Measurements from ENCODE around the gene NRG2.

Gene NRG2

GRCh38 chr5:139982157-139982974, 60.7 kb downstream of the NRG2 start:
- no peaks in the 10 kb centered on the region for H3K36me3 ChIP-seq
- H3K4me3 ChIP-seq: no peak overlapping the region
- no peak for DNase-seq
- H3K9me3 ChIP-seq: no peaks in the 10 kb centered on the region
- no peak for TF ChIP-seq CTCF (IDR thresholded peaks at IDR 0.05)
- no peak overlapping the region for H3K27ac ChIP-seq
- intact Hi-C loops (cut with DNase I; ENCODE audit: low total_unique reads): no loop called here
- peaks cover 0 to 2% of the 10 kb centered on the region in 2 donors for H3K27me3 ChIP-seq
- H3K4me1 ChIP-seq: no peaks in the 10 kb centered on the region

- no peak overlapping the region for H3K27ac ChIP-seq
- H3K9me3 ChIP-seq: no peaks in the 10 kb centered on the region
- no peaks in the 10 kb centered on the region for H3K4me1 ChIP-seq
- intact Hi-C loops (cut with DNase I; ENCODE audit: low total_unique reads): no loop called here
- H3K36me3 ChIP-seq: no peaks in the 10 kb centered on the region
- no peak for TF ChIP-seq CTCF (IDR thresholded peaks at IDR 0.05)
- DNase-seq: no peak
- no peak overlapping the region for H3K4me3 ChIP-seq
- peaks cover 0 to 2% of the 10 kb centered on the region in 2 donors for H3K27me3 ChIP-seq
Observed at GRCh38 chr5:139980765-139981164, 62.3 kb downstream of the NRG2 start.

- Histone ChIP-seq H3K27me3 (peaks cover 0 to 2% of the 10 kb centered on the region in 2 donors), H3K27ac (no peak overlapping the region), H3K9me3 (no peaks in the 10 kb centered on the region), H3K4me1 (no peaks in the 10 kb centered on the region), H3K36me3 (no peaks in the 10 kb centered on the region), H3K4me3 (no peak overlapping the region)
- DNase-seq: no peak
- TF ChIP-seq CTCF (IDR thresholded peaks at IDR 0.05): no peak
- intact Hi-C loops (cut with DNase I; ENCODE audit: low total_unique reads): no loop called here
Observed at GRCh38 chr5:139979943-139980342, 63.2 kb downstream of the NRG2 start.

GRCh38 chr5:139979518-139979917, 63.6 kb downstream of the NRG2 start:
- no peak for TF ChIP-seq CTCF (IDR thresholded peaks at IDR 0.05)
- intact Hi-C loops (cut with DNase I; ENCODE audit: low total_unique reads): no loop called here
- H3K27ac ChIP-seq: no peak overlapping the region
- H3K4me1 ChIP-seq: no peaks in the 10 kb centered on the region
- H3K36me3 ChIP-seq: no peaks in the 10 kb centered on the region
- H3K4me3 ChIP-seq: no peak overlapping the region
- DNase-seq: no peak
- no peaks in the 10 kb centered on the region for H3K9me3 ChIP-seq
- peaks cover 0 to 2% of the 10 kb centered on the region in 2 donors for H3K27me3 ChIP-seq

GRCh38 chr5:139976703-139977102, 66.4 kb downstream of the NRG2 start:
- intact Hi-C loops (cut with DNase I; ENCODE audit: low total_unique reads): no loop called here
- no peak overlapping the region for H3K27ac ChIP-seq
- DNase-seq: no peak
- H3K9me3 ChIP-seq: no peaks in the 10 kb centered on the region
- H3K27me3 ChIP-seq: peaks cover 0 to 2% of the 10 kb centered on the region in 2 donors
- no peaks in the 10 kb centered on the region for H3K4me1 ChIP-seq
- TF ChIP-seq CTCF (IDR thresholded peaks at IDR 0.05): no peak
- H3K36me3 ChIP-seq: no peaks in the 10 kb centered on the region
- H3K4me3 ChIP-seq: no peak overlapping the region

Measured in tibial artery (tissue), 4 donors.